ENCODE data around the gene MIA.

DNA sequence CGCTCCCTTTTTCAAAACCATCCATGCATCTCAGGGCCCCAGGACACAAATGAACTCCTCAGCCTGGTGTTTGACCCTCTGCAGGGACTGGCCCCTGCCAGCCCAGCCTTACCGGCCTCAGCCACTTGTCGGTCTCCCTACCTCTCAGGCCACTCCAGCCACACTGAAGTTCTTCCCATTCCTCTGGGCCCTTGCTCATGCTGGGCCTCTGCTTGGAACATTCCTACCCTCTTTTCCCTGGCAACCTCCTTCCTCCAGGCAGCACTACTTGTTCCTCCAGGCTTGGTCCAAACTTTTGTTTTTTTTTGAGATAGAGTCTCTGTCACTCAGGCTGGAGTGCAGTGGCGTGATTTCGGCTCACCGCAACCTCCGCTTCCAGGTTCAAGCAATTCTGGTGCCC lies 16.0 kb downstream of the MIA start:
- TF ChIP-seq, protein P1, sequence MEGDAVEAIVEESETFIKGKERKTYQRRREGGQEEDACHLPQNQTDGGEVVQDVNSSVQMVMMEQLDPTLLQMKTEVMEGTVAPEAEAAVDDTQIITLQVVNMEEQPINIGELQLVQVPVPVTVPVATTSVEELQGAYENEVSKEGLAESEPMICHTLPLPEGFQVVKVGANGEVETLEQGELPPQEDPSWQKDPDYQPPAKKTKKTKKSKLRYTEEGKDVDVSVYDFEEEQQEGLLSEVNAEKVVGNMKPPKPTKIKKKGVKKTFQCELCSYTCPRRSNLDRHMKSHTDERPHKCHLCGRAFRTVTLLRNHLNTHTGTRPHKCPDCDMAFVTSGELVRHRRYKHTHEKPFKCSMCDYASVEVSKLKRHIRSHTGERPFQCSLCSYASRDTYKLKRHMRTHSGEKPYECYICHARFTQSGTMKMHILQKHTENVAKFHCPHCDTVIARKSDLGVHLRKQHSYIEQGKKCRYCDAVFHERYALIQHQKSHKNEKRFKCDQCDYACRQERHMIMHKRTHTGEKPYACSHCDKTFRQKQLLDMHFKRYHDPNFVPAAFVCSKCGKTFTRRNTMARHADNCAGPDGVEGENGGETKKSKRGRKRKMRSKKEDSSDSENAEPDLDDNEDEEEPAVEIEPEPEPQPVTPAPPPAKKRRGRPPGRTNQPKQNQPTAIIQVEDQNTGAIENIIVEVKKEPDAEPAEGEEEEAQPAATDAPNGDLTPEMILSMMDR (IDR thresholded peaks at IDR 0.05) = no peak
- TF ChIP-seq POLR2A (IDR thresholded peaks at IDR 0.05) = no peak

Measured in adrenal gland (tissue), 5 donors.